AG09319 (cell line): Measurements from ENCODE around the gene PFKFB3.

Experiments
- DNase-seq: peaks from one replicate; pipeline ENCODE4 v3.0.0-alpha.2; 2010; ENCODE audit warnings: low read depth; ENCODE audit errors: extremely low read depth
- TF ChIP-seq, protein P1 (sequence below): IDR thresholded peaks from 2 replicates; pipeline ENCODE4 v1.5.1; 2011; ENCODE audit warnings: low read depth, mild to moderate bottlenecking, inconsistent platforms, low read length, moderate library complexity

Gene PFKFB3

DNA sequence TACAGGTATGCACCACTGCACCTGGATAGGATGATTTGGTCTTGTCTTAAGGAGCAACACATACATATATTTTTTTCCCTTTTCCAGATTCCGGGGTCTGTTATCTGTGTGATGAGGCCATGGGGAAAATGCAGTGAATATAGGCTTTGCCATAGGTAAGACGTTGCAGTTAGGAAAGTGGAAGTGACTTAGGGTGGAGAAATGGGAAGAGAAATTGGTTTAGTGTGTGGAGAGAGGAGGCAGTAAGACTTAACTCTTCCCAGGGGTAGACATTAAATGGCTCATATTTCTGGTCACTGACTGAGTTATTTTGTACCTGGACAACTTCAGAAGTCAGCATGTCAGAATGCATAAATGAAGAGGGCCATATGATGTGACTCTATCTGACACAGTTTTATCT lies 66.7 kb downstream of the PFKFB3 start:
- no peak for DNase-seq
- TF ChIP-seq, protein P1, sequence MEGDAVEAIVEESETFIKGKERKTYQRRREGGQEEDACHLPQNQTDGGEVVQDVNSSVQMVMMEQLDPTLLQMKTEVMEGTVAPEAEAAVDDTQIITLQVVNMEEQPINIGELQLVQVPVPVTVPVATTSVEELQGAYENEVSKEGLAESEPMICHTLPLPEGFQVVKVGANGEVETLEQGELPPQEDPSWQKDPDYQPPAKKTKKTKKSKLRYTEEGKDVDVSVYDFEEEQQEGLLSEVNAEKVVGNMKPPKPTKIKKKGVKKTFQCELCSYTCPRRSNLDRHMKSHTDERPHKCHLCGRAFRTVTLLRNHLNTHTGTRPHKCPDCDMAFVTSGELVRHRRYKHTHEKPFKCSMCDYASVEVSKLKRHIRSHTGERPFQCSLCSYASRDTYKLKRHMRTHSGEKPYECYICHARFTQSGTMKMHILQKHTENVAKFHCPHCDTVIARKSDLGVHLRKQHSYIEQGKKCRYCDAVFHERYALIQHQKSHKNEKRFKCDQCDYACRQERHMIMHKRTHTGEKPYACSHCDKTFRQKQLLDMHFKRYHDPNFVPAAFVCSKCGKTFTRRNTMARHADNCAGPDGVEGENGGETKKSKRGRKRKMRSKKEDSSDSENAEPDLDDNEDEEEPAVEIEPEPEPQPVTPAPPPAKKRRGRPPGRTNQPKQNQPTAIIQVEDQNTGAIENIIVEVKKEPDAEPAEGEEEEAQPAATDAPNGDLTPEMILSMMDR: no peak

DNA sequence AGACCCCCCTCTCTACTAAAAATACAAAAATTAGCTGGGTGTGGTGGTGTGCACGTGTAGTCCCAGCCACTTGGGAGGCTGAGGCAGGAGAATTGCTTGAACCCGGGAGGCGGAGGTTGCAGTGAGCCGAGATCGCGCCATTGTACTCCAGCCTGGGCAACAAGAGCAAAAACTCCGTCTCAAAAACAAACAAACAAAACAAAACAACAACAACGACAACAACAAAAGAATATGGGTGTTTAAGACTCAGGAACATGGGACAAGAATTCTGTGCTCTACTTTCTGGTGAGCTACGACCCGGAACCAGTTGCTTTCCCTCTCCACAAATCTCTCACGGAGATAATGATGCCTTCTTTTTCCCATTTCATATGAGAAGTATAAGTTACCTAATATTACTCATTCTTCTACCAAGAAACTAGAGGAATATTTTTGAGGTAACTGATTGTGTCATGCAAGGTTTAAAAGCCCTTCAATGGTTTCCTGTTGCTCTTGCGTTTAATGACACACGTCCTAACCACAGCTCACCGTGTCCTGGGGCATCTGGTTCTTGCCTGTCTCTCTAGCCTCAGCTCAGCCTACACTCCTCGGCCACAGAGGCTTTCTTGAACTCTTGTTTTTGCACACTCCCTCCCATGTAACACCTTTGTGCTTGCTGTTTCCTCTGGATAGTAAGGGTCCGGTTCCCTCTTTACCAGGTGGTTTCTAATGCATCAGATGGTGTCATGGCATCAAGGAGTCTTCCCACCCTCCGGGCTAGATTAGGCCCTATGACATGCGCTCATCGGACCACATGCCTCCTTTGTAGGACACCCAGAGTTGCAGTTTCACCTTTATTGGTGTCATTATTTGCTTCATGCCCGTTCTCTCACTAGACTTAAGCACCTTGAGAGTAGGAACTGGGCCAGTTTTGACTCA lies 67.5 kb downstream of the PFKFB3 start:
- no peak for DNase-seq

DNA sequence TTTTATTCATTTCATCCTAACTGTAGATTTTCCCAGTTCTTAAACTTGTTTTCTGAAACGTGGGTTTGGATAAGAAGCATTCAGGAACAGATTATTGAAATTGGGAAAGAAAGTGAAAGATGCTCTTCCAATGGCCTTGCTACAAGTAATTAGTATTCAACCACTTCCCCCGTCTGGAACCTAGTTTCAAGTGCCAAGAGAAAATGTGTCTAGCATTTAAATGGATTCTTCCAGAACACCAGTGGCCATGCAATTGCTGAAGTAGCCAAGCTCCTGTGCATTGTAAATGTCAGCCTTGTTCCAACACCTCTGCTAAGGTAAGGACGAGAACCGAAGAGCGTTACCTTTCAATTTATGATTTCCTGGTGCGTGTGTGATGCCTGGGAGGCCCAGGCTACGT lies 68.2 kb downstream of the PFKFB3 start:
- TF ChIP-seq, protein P1: no peak

More for the DNA sequence above, 67.5 kb downstream of the PFKFB3 start:
- TF ChIP-seq, protein P1: no peak

DNA sequence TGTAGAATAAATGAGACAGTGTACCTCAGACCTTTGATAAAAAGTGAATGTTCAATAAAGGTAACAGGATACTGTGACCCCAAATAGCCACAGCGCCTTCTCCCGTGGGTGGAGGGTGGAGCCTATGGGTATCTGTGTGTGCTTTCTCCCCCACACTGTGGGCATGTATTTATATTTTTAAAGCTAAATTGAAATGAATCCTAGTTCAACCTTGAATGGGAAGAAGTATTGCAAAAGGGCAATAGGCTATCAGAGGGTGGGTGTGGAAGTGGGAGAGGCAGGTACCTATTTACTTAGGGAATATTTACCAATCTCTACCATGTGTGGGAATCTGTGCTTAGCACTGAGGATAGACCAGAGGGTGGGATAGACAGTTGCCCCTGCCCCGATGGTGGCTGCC lies 68.9 kb downstream of the PFKFB3 start:
- DNase-seq: no peak
- TF ChIP-seq, protein P1: no peak

More for the DNA sequence above, 68.2 kb downstream of the PFKFB3 start:
- no peak for DNase-seq

DNA sequence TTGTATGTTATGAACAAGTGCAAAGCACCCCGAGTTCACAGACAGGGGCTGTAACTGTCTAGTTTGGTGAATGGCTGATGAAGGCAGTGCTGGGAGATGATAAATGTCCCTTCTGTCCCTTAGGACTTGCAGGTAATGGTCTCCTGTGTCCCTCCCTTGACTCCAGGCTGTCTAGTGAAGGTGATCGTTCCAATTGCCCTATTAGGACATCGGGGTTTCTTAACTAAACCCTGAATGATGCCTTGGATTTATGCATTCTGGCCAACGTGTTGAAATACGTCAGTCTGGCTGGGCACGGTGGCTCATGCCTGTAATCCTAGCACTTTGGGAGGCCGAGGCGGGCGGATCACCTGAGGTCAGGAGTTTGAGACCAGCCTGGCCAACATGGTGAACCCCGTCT lies 69.4 kb downstream of the PFKFB3 start:
- DNase-seq: no peak
- TF ChIP-seq, protein P1: no peak

DNA sequence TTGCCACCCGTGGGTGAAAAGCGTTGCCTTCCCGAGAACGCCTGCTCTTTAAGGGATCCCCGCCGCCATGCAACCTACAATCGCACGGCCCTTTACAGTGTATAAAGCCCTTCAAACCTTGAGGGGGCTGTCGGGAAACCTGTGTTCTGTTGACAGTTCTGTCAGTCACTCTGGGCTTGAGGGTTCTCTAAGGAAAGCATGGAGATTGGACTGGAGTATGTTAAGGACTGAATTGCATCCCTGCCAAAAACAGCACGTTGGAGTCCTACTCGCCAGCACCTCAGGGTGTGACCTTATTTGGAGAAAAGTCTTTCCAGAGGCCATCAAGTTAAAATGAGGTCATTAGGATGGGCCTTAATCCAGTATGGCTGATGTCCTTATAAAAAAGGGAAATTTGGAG lies 70.6 kb downstream of the PFKFB3 start:
- TF ChIP-seq, protein P1: no peak
- DNase-seq: no peak

DNA sequence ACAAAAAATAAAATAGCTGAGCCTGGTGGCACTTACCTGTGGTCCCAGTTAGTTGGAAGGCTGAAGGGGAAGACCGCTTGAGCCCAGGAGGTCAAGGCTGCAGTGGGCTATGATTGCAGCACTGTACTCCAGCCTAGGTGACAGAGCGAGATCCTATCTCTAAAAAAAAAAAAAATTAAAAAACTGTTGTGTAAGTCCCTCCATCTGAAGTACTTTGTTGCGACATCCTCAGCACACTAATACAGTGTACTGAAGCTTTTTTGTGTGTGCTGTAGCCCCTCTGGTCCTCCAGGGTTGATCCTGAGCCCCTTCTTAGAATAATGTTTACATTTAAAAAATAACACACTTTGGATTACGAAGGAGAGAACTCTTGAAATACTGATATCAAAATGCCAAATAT lies 71.3 kb downstream of the PFKFB3 start:
- DNase-seq: no peak
- TF ChIP-seq, protein P1: no peak
